Measurements from ENCODE around the gene MAP2K7.

Gene MAP2K7

DNA sequence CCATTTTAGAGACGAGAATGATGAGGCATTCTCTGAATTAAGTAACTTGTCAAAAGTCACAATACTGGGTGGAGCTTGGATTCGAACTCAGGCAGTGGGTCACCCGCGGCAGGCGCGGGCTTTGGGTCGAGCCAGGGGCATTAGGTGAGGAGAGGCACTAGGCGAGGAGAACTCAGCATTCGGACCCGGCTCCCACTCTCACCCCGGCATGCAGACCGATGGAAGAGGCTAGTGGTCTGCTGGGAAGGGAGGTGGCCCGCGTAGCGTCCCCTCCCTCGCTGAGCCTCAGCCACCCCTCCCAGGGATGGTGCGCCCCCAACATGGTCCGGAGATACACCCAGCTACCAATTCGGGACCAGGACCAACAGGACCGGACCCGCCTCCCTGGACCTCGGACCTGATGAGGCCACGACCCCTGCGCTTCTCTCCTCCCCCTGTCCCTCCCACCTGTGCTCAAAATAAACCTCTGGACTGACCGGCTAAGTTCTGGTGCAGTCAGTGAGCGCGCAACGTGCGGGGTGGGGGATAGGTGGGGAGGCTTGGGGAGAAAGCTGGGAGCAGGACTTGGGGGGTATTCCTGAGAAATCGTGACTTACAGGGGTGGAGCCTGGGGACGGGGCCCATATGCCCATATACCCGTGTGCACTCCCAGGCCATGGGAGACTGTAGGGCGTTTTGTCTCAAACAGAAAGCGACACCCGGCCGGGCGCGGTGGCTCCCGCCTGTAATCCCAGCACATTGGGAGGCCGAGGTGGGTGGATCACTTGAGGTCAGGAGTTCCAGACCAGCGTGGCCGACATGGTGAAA, 15.1 kb downstream of the MAP2K7 start:
- H3K4me3 ChIP-seq (ENCODE audit: low read length): no peak overlapping the region
- peaks cover 17% of the 10 kb centered on the region for H3K27me3 ChIP-seq (ENCODE audit: control insufficient read depth, insufficient read depth, low read length)
- H3K9me3 ChIP-seq (replicated peaks; ENCODE audit: low read length): no peaks in the 10 kb centered on the region
- peaks cover 18% of the 10 kb centered on the region for H3K36me3 ChIP-seq (ENCODE audit: insufficient read depth, low read length)
- H3K4me2 ChIP-seq (ENCODE audit: low read length): peak overlapping the region; percentile 93
- peaks cover 47% of the 10 kb centered on the region for H3K4me1 ChIP-seq (ENCODE audit: control insufficient read depth, insufficient read depth, low read length)
- H3K9ac ChIP-seq (ENCODE audit: low read depth, low read length): no peak overlapping the region

DNA sequence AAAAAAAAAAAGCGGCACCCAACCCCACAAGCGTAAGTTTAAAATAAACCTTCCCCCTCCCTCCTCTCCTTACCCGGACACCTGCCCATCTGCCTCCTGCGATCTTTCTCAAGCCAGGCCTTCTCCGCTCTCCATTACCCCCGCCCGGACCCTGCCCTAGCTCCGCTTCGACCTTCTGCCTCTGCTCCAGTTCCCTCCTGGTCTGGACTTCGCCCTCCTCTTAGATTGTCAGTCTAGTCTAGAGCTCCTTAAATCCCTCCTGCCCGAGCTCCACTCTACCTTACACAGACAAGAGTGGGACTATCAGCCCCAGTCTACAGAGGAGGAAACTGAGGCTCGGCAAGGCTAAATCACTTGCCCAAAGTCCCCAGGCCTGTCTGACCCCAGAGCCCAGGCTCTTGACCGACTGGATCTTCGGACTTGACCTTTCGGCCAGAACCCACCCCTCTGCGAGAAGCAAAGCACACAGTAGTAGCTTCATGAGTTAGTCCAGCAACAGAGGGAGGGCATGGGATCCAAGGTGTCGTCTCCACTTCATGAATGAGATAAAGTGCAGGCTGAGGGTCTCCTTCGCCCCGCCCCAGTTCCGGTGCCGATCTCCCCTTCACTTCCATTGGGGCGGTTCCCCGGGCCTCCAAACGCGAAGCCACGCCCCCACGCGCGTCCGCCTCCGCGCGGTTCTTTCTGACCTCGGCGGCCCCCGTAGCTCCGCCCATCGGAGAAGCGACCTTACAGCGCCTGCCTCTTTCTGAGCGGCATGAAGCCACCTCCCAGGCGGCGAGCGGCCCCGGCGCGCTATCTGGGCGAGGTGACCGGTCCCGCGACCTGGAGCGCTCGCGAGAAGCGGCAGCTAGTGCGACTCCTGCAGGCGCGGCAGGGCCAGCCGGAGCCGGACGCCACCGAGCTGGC, 16.2 kb downstream of the MAP2K7 start, which contains the start of gene SNAPC2:
TSS of gene SNAPC2 (plus strand) at position 729 of the 909 bp plus-strand sequence. CDS start at position 758, 29 bp downstream.
- Histone ChIP-seq H3K4me1 (ENCODE audit: control insufficient read depth, insufficient read depth, low read length) (peaks cover 47% of the 10 kb centered on the region), H3K4me2 (ENCODE audit: low read length) (peak within 1 kb of the TSS; percentile 93), H3K9me3 (replicated peaks; ENCODE audit: low read length) (no peaks in the 10 kb centered on the region), H3K9ac (ENCODE audit: low read depth, low read length) (peak within 1 kb of the TSS; percentile 86), H3K27me3 (ENCODE audit: control insufficient read depth, insufficient read depth, low read length) (peaks cover 17% of the 10 kb centered on the region), H3K4me3 (ENCODE audit: low read length) (peak within 1 kb of the TSS; percentile 97), H3K36me3 (ENCODE audit: insufficient read depth, low read length) (peaks cover 18% of the 10 kb centered on the region)

DNA sequence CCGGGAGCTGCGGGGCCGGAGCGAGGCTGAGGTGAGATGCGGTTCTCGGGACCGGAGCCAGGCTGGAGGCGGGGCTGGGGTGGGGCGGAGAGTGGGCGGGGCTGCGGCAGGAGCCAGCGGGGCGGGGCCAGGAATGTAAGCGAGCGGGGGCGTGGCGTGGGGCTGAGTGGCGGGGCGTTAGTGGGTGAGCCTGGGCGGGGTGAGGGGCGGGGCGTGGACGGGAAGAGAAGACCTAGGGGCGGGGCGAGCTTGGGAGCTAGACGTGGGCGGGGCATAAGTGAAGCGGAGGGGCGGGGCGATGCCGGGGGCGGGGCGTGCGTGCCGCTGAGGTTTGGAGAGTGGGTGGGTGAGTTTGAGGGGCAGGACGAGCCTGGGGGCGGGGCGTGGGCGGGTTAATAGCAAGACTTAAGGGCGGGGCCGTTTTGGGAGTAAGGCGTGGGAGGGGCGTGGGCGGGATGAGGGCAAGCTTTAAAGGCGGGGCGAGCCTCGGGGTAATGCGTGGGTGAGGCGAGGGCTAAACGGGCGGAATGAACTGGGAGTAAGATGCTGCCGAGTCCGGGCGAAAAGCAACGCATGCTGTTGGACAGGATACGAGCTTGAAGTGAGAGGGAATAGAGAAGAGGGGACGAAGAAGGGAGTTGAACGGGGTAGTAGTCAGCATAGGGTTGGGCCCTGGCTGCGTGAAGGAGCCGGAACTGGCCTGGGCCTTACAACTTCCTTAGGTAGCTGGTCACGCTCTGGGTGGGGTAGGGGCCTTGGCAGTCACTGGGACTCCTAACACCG, 17.0 kb downstream of the MAP2K7 start:
- H3K9me3 ChIP-seq (replicated peaks; ENCODE audit: low read length): no peaks in the 10 kb centered on the region
- peaks cover 48% of the 10 kb centered on the region for H3K4me1 ChIP-seq (ENCODE audit: control insufficient read depth, insufficient read depth, low read length)
- peaks cover 18% of the 10 kb centered on the region for H3K36me3 ChIP-seq (ENCODE audit: insufficient read depth, low read length)
- peak overlapping the region; percentile 97 for H3K4me3 ChIP-seq (ENCODE audit: low read length)
- H3K4me2 ChIP-seq (ENCODE audit: low read length): peak overlapping the region; percentile 93
- H3K9ac ChIP-seq (ENCODE audit: low read depth, low read length): peak overlapping the region; percentile 86
- peaks cover 11% of the 10 kb centered on the region for H3K27me3 ChIP-seq (ENCODE audit: control insufficient read depth, insufficient read depth, low read length)

DNA sequence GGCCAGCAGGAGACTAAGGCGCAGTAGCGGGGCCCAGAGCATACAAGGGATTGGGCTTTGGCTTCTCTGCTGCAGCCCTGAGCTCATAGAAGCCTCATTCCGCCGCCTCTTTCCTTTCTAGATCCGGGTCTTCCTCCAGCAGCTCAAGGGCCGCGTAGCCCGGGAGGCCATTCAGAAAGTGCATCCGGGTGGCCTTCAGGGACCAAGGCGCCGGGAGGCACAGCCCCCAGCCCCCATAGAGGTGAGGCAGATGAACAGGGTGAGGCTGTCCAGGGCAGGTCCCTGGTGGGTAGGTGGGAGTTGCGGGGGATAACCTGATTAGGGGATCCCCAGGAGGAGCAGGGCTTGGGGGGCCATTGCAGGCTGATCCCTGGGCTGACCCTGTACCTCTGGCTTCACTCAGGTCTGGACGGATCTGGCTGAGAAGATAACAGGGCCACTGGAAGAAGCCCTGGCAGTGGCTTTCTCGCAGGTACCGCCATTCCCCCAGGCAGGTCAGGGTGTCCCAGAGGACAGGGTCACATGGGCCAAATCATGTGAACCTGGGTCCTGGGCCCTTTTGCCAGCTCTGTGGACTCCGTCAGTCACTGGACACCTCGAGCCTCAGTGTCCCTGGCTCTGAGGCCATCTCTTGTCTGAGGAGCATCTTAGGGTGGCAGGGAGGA, 17.8 kb downstream of the MAP2K7 start:
- H3K9me3 ChIP-seq (replicated peaks; ENCODE audit: low read length): no peaks in the 10 kb centered on the region
- H3K27me3 ChIP-seq (ENCODE audit: control insufficient read depth, insufficient read depth, low read length): peaks cover 6% of the 10 kb centered on the region
- peaks cover 18% of the 10 kb centered on the region for H3K36me3 ChIP-seq (ENCODE audit: insufficient read depth, low read length)
- peak overlapping the region; percentile 86 for H3K9ac ChIP-seq (ENCODE audit: low read depth, low read length)
- peaks cover 44% of the 10 kb centered on the region for H3K4me1 ChIP-seq (ENCODE audit: control insufficient read depth, insufficient read depth, low read length)
- H3K4me2 ChIP-seq (ENCODE audit: low read length): peak overlapping the region; percentile 93
- H3K4me3 ChIP-seq (ENCODE audit: low read length): peak overlapping the region; percentile 76

DNA sequence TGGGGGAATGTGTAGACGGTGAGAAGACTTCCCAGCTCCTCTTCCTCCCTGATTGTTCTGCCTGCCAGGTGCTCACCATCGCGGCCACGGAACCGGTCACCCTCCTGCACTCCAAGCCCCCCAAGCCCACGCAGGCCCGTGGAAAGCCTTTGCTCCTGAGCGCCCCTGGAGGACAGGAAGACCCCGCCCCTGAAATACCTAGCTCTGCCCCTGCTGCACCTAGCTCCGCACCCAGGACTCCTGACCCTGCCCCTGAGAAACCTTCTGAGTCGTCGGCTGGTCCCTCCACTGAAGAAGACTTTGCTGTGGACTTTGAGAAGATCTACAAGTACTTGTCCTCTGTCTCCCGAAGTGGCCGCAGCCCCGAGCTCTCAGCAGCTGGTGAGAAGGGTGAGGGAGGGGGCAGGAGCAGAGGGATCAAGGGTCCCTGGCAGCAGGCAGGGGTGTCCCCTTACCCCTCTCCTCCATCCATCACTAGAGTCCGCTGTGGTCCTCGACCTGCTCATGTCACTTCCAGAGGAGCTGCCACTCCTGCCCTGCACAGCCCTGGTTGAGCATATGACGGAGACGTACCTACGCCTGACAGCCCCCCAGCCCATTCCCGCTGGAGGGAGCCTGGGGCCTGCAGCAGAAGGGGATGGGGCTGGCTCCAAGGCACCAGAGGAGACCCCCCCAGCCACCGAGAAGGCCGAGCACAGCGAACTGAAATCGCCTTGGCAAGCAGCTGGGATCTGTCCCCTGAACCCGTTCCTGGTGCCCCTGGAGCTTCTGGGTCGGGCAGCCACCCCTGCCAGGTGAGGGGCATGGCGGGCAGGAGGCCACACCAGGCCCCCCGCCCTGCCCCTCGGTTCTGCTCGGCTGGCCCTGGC, 18.5 kb downstream of the MAP2K7 start:
- Histone ChIP-seq H3K9ac (ENCODE audit: low read depth, low read length) (peak overlapping the region; percentile 86), H3K4me1 (ENCODE audit: control insufficient read depth, insufficient read depth, low read length) (peaks cover 43% of the 10 kb centered on the region), H3K9me3 (replicated peaks; ENCODE audit: low read length) (no peaks in the 10 kb centered on the region), H3K36me3 (ENCODE audit: insufficient read depth, low read length) (peaks cover 22% of the 10 kb centered on the region), H3K4me3 (ENCODE audit: low read length) (peak overlapping the region; percentile 76), H3K4me2 (ENCODE audit: low read length) (peak overlapping the region; percentile 93), H3K27me3 (ENCODE audit: control insufficient read depth, insufficient read depth, low read length) (peaks cover 2% of the 10 kb centered on the region)

DNA sequence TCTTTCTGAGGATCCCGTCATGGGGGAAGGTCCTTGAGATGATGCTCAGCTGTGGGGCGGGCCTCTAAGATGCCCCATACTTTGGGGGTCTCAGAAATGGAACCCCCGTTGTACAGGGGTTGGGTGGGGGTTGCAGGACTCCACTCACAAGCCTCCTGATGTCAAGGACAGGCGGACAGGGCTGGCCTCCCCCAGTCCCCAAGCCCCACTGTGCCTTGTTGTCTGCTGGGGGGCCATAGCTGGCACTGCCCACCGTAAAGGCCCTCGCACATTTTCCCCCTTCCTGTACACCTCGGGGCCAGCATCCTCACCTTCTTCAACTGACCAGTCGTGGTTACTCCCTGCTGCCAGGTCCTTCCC, 19.1 kb downstream of the MAP2K7 start:
- no peak overlapping the region for H3K4me2 ChIP-seq (ENCODE audit: low read length)
- H3K4me1 ChIP-seq (ENCODE audit: control insufficient read depth, insufficient read depth, low read length): peaks cover 42% of the 10 kb centered on the region
- H3K9ac ChIP-seq (ENCODE audit: low read depth, low read length): no peak overlapping the region
- peaks cover 22% of the 10 kb centered on the region for H3K36me3 ChIP-seq (ENCODE audit: insufficient read depth, low read length)
- no peaks in the 10 kb centered on the region for H3K9me3 ChIP-seq (replicated peaks; ENCODE audit: low read length)
- H3K27me3 ChIP-seq (ENCODE audit: control insufficient read depth, insufficient read depth, low read length): no peaks in the 10 kb centered on the region
- no peak overlapping the region for H3K4me3 ChIP-seq (ENCODE audit: low read length)

DNA sequence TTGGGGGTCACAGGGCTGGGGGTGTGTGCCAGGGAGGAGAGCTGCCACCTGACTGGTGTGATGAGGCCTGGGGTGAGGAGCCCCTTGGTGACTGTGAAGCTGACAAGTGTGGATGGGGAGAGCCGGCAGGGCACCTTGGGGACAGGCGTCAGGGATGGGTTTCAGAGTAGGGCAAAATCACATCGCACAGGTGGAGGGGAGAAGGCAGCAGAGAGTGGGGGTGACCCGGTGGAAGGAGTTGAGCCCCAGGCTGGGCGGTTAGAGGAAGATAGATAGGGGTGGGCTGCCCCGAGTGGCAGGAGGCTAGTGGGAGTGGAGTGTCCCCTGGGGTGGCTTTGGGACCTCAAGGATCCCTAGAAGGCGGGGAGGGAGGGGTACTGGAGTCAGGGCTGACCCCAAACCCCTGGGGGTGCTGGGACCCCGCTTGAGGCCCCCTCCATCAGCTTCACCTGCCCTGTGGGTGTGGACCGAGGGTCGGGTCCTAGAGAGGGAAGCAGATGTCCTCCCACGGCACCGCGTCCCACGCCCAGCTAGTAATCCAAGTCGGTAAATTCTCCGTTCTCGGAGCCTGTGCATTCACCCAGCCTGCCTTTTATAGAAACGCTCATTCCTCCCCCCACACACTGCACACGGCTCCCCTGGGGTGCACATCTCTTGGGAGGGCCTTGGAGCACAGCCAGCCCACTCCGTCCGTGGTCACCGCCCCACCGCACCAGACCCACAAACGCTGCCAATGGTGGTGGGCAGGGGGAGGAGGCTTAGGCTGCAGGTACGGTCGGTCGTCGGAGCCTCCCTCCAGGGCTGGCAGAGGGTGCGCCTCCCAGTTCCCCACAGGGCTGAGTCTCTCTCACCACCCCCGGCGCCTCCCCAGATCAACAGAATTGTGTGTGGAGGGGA, 19.9 kb downstream of the MAP2K7 start:
- peaks cover 22% of the 10 kb centered on the region for H3K36me3 ChIP-seq (ENCODE audit: insufficient read depth, low read length)
- H3K27me3 ChIP-seq (ENCODE audit: control insufficient read depth, insufficient read depth, low read length): no peaks in the 10 kb centered on the region
- no peaks in the 10 kb centered on the region for H3K9me3 ChIP-seq (replicated peaks; ENCODE audit: low read length)
- no peak overlapping the region for H3K4me2 ChIP-seq (ENCODE audit: low read length)
- H3K4me3 ChIP-seq (ENCODE audit: low read length): no peak overlapping the region
- no peak overlapping the region for H3K9ac ChIP-seq (ENCODE audit: low read depth, low read length)
- peaks cover 48% of the 10 kb centered on the region for H3K4me1 ChIP-seq (ENCODE audit: control insufficient read depth, insufficient read depth, low read length)

DNA sequence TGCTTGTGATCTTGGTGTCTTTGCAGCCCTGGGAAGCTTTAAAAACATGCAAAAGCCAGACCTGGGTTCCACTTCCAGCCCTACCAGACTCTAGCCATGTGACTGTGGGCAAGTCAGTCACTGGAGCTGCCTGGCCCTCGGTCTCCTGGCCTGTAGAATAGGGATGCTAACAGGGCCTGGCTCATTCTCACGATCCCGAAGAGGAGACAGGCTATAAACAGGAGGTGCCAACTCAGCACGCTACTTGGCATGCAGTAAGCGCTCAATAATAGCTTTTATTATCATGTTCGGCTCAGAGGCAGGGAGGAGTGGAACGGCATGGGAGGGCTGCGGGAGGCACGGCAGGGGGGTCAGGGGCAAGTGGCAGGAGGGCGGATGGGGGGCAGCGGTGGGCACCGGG, 20.6 kb downstream of the MAP2K7 start:
- H3K4me2 ChIP-seq (ENCODE audit: low read length): no peak overlapping the region
- no peak overlapping the region for H3K4me3 ChIP-seq (ENCODE audit: low read length)
- no peaks in the 10 kb centered on the region for H3K27me3 ChIP-seq (ENCODE audit: control insufficient read depth, insufficient read depth, low read length)
- H3K36me3 ChIP-seq (ENCODE audit: insufficient read depth, low read length): peaks cover 22% of the 10 kb centered on the region
- no peak overlapping the region for H3K9ac ChIP-seq (ENCODE audit: low read depth, low read length)
- no peaks in the 10 kb centered on the region for H3K9me3 ChIP-seq (replicated peaks; ENCODE audit: low read length)
- peaks cover 53% of the 10 kb centered on the region for H3K4me1 ChIP-seq (ENCODE audit: control insufficient read depth, insufficient read depth, low read length)

DNA sequence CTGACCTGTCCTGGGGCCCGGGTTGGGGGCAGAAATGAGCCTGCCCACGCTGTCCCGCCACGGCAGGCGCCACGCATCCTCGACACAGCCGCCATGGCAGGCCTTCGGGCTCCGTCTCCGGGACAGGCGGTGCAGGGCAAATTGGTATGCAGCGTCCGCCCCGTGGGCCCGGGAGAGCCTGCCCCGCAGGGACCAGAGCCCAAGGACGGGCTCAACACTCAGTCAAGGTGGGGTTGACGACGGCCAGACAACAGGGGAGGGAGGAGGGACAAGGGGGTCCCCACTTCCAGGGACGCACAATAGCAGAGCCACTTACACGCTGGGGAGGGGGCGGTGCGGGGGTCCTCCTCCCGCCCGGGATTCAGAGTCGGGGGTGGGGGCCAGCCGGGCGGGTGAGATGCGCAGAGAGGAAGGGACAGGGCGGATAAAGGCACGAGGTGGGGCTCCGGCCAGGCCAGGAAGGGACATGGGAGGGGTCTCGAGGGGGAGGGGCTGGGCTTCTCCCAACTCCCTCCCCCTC, 21.0 kb downstream of the MAP2K7 start:
- H3K9me3 ChIP-seq (replicated peaks; ENCODE audit: low read length): no peaks in the 10 kb centered on the region
- H3K4me1 ChIP-seq (ENCODE audit: control insufficient read depth, insufficient read depth, low read length): peaks cover 53% of the 10 kb centered on the region
- H3K4me2 ChIP-seq (ENCODE audit: low read length): peak overlapping the region; percentile 69
- H3K36me3 ChIP-seq (ENCODE audit: insufficient read depth, low read length): peaks cover 22% of the 10 kb centered on the region
- no peak overlapping the region for H3K9ac ChIP-seq (ENCODE audit: low read depth, low read length)
- H3K4me3 ChIP-seq (ENCODE audit: low read length): no peak overlapping the region
- H3K27me3 ChIP-seq (ENCODE audit: control insufficient read depth, insufficient read depth, low read length): no peaks in the 10 kb centered on the region

Measured in skeletal muscle satellite cell (primary cell).